GM12873 (cell line): ENCODE data around the gene CLCF1.

Experiments used
- CTCF ChIP-seq: IDR thresholded peaks from 2 replicates; pipeline ENCODE4 v1.5.1; 2012; ENCODE audit warnings: low read depth, mild to moderate bottlenecking, moderate library complexity, low read length, control low read depth; ENCODE audit not compliant: insufficient read depth; ENCODE audit errors: missing control alignments

The CLCF1 gene

GRCh38 chr11:67389477-67389876 lies 16.1 kb upstream of the CLCF1 start:
- peak; percentile 81 for TF ChIP-seq CTCF

- no peak for TF ChIP-seq CTCF
Observed at GRCh38 chr11:67387518-67387917, 14.1 kb upstream of the CLCF1 start.

- no peak for TF ChIP-seq CTCF
Observed at GRCh38 chr11:67387069-67387468, 13.7 kb upstream of the CLCF1 start.

GRCh38 chr11:67384851-67385366 lies 11.5 kb upstream of the CLCF1 start:
- TF ChIP-seq CTCF, result no peak

- TF ChIP-seq CTCF, result peak; percentile 100
Observed at GRCh38 chr11:67382276-67383136, 9.1 kb upstream of the CLCF1 start.

GRCh38 chr11:67381244-67381972 lies 8.0 kb upstream of the CLCF1 start:
- no peak for TF ChIP-seq CTCF

GRCh38 chr11:67379061-67380058 lies 6.0 kb upstream of the CLCF1 start:
- no peak for TF ChIP-seq CTCF
